Keratinocyte (primary cell): ENCODE measurements around the gene RARS1.

Experiments used
- CTCF ChIP-seq, 3 experiments: IDR thresholded peaks in 1 of 3; conservative IDR thresholded peaks in 1 of 3; optimal IDR thresholded peaks in 1 of 3; 2 replicates in 2 of 3; 3 replicates in 1 of 3; pipeline versions ENCODE3 to v1.5.1; 2011; ENCODE audit warnings: low read length in 3 of 3, mild to moderate bottlenecking in 3 of 3, moderate library complexity in 2 of 3, control low read depth in 1 of 3, inconsistent platforms in 1 of 3; ENCODE audit not compliant: insufficient read depth in 2 of 3; ENCODE audit errors: extremely low read depth in 1 of 3
- EZH2 ChIP-seq: IDR thresholded peaks from one replicate; pipeline ENCODE4 v1.6.1; 2012; ENCODE audit warnings: inconsistent platforms, mild to moderate bottlenecking, low read length, moderate library complexity

- TF ChIP-seq CTCF (optimal IDR thresholded peaks at IDR 0.05 in 1 of 3, IDR thresholded peaks at IDR 0.05 in 1 of 3, conservative IDR thresholded peaks at IDR 0.05 in 1 of 3; ENCODE audit: extremely low read depth in 1 of 3, insufficient read depth in 2 of 3, low read length in 3 of 3) = no peak
- TF ChIP-seq EZH2 = no peak
These were observed 65.9 kb downstream of the RARS1 start for GRCh38 chr5:168552146-168552545.
